ENCODE measurements around the gene EPB41L4B.

- TF ChIP-seq, protein P1, sequence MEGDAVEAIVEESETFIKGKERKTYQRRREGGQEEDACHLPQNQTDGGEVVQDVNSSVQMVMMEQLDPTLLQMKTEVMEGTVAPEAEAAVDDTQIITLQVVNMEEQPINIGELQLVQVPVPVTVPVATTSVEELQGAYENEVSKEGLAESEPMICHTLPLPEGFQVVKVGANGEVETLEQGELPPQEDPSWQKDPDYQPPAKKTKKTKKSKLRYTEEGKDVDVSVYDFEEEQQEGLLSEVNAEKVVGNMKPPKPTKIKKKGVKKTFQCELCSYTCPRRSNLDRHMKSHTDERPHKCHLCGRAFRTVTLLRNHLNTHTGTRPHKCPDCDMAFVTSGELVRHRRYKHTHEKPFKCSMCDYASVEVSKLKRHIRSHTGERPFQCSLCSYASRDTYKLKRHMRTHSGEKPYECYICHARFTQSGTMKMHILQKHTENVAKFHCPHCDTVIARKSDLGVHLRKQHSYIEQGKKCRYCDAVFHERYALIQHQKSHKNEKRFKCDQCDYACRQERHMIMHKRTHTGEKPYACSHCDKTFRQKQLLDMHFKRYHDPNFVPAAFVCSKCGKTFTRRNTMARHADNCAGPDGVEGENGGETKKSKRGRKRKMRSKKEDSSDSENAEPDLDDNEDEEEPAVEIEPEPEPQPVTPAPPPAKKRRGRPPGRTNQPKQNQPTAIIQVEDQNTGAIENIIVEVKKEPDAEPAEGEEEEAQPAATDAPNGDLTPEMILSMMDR (conservative IDR thresholded peaks at IDR 0.05; ENCODE audit: low read depth, low read length): no peak
- TF ChIP-seq POLR2A (IDR thresholded peaks at IDR 0.05; ENCODE audit: low read depth, low read length): no peak
- no peak for TF ChIP-seq CEBPB (IDR thresholded peaks at IDR 0.05; ENCODE audit: low read depth, low read length)
- TF ChIP-seq RAD21 (IDR thresholded peaks at IDR 0.05; ENCODE audit: low read length): no peak
- no peak for TF ChIP-seq SMC3 (IDR thresholded peaks at IDR 0.05; ENCODE audit: low read depth, low read length)
- no peak for TF ChIP-seq CHD1 (IDR thresholded peaks at IDR 0.05; ENCODE audit: low read depth, low read length)
- TF ChIP-seq BHLHE40 (IDR thresholded peaks at IDR 0.05; ENCODE audit: low read depth, low read length): no peak
- no peak for TF ChIP-seq RFX5 (IDR thresholded peaks at IDR 0.05; ENCODE audit: low read depth, low read length)
- no peak for TF ChIP-seq NFE2L2 (IDR thresholded peaks at IDR 0.05; ENCODE audit: low read depth, low read length)
- TF ChIP-seq RCOR1 (IDR thresholded peaks at IDR 0.05; ENCODE audit: insufficient replicate concordance, low read length): no peak
- TF ChIP-seq MXI1 (IDR thresholded peaks at IDR 0.05; ENCODE audit: borderline replicate concordance, low read depth, low read length): no peak
- TF ChIP-seq, protein P2, sequence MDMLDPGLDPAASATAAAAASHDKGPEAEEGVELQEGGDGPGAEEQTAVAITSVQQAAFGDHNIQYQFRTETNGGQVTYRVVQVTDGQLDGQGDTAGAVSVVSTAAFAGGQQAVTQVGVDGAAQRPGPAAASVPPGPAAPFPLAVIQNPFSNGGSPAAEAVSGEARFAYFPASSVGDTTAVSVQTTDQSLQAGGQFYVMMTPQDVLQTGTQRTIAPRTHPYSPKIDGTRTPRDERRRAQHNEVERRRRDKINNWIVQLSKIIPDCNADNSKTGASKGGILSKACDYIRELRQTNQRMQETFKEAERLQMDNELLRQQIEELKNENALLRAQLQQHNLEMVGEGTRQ (IDR thresholded peaks at IDR 0.05; ENCODE audit: low read depth, low read length): no peak
- no peak for TF ChIP-seq FOS (IDR thresholded peaks at IDR 0.05; ENCODE audit: low read depth, low read length)
- TF ChIP-seq, protein P3, sequence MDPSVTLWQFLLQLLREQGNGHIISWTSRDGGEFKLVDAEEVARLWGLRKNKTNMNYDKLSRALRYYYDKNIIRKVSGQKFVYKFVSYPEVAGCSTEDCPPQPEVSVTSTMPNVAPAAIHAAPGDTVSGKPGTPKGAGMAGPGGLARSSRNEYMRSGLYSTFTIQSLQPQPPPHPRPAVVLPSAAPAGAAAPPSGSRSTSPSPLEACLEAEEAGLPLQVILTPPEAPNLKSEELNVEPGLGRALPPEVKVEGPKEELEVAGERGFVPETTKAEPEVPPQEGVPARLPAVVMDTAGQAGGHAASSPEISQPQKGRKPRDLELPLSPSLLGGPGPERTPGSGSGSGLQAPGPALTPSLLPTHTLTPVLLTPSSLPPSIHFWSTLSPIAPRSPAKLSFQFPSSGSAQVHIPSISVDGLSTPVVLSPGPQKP (IDR thresholded peaks at IDR 0.05; ENCODE audit: borderline replicate concordance, low read depth, low read length): no peak
Measured at GRCh38 chr9:109164042-109164441, 156.8 kb downstream of the EPB41L4B start.

Measured in IMR-90 (cell line).